ENCODE data around the gene ST6GALNAC4.

ST6GALNAC4 gene

DNA sequence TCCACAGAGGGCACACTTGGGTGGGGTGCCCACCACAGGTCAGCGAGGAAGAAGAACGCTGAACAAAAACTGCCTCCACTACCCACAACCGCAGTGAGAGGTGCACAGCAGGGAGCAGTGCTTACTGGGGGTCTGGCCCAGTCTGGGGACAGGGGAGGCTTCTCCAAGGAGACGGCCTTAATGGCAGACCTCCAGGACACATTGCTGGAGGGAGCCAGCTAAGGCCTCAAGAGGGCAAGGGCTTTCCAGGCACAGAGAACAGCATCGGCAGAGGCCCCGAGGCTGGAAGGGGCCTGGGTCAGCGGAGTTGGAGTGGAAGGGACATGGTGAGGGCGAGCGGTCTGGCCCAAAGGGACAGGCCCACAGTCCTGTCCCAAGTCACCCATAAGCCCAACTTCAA, 29.1 kb upstream of the ST6GALNAC4 start:
- no peak for DNase-seq

DNA sequence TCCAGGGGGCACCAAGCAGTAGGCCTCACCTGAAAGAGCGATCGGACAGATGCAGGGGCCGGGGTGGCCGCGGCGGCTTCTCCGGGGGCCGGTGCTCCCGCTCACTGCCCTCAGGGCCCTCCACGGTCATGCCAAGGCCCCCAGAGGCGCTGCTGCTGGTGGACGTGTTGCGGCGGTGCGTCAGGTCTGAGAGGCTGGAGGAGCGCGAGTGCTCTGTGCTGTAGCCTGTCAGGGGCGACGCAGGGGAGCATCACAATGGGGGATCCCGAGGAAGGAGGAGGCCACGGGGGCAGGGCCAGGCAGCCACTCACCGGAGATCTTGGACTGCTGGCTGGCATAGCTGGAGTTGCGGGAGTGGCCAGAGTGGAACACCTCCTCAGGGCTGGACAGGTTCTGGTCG, 28.5 kb upstream of the ST6GALNAC4 start:
- DNase-seq, result no peak

DNA sequence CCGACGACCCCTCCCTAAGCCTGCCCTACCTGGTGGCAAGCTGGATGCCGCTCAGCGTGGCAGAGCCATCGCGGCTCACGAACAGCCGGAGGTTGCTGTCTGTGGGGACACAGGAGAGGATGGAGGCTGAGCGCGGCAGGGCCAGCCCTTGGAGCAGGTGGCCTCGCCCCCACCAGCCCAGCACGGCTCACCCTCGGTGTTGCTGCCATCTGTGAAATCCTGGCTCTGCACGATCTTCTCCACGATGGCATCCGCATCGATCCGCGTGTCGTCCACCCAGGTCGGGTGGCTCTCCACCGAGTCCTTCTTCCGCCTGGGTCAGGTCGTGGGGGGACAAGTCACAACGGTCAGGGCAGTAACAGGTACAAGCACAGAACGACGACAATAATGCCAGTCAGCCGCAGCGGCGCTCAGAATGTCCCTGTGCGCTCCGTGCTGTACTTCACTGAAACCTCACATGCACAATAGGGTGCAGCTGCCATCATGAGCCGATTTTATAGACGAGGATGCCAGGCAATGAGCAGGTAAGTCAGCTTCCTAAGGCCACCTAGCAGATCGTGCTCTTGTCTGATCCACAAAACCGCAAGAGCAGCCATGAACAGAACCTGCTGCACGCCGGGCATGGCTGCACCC, 27.9 kb upstream of the ST6GALNAC4 start:
- DNase-seq, result no peak

DNA sequence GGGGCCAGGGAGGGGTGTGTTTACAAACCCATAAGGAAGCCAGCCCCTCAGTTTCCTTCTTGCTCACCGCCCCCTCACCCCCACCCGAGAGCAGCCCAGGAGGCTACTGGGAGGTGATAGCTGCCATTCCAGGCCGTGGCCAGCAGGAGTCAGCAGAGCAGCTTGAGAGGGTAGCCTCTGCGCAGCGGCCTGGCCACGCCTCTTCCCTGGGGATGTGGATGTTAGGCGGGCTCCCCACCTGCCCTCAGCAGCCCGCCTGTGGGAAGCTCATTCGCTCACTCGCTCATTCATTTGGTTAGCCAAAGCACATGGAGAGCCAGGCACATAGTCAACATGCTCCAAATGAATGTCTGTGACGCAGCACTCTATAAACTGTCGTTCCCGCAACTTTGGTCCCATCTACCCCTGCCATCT, 26.9 kb upstream of the ST6GALNAC4 start:
- no peak for DNase-seq

DNA sequence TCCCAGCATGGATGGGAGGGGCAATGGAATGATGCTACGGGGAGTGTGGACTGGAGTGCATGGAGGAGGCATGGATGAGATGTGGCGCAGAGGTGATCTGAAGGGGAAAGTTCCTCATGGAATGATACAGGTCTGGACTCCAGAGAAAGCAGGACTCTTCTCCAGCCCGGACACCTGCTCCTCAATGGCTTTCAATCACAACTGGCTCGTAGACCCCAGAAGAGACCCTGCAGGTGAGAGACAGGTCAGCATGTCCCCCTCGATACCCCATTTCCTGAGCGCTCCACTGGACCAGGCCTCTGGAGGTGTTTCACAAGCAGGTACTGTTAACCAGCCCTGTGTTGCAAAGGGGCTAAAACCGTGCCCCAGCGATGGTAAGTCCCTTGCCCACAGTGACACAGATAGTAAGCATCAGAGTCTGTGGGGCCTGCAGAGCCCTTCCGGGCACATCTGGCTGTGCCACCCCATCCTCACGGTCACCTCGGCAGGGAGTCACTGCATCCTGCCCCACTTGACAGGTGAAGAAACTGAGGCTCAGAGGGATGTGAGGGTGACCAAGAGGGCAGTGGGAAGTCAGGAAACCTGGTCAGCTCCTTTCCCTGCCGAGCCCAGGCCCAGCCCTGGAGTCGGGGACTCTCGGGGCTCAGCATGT, 26.3 kb upstream of the ST6GALNAC4 start:
- no peak for DNase-seq

DNA sequence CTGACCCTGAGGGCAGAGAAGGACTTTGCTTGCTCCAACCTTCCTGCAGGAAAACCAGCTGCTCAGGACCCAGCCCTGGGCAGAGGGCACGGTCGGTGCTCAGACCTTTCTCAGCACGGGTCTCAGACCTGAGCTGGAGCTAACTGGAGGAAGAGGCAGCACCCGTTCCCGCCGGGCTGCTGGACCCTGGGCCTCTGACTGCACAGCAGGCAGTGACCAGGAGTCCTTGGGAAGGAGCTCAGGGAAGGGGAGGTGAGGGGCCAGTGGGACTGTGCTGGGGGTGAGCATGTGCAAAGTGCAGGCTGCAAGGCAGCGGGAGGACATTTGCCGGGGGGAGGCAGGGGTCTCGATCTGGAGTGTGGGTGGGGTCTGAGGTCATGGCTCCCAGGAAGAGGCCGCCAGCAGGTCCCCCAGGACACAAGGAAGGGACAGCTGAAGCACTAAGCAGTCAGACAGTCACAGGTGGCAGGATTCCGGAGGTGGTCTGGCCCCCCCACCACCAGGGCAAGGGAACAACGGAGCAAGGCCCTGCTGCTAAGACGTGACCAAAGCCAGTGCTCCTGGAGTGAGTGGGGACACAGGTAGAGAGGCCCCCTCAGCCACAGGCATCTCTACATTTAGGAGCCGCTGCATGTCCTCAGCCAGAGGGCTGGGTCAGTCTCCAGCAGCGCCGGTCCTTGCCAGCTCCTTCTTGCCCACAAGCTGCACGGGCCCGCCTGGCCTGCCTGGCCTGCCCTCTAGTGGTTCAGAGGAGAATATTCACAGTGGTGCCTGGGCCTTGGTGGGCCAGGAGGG, 25.6 kb upstream of the ST6GALNAC4 start:
- no peak for DNase-seq

DNA sequence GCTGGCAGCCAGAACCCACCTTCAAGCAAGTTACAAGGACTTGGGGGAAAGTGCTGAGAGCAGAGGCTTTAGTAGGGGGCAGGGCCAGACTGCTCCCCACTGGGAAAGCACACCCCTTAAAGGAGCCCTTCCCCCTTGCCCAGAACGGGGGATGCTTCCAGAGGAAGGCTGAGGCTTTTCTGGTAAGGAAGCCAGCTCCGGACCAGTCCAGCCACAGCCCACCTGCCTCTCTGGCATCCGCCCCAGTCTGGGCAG, 25.0 kb upstream of the ST6GALNAC4 start:
- DNase-seq, result no peak

DNA sequence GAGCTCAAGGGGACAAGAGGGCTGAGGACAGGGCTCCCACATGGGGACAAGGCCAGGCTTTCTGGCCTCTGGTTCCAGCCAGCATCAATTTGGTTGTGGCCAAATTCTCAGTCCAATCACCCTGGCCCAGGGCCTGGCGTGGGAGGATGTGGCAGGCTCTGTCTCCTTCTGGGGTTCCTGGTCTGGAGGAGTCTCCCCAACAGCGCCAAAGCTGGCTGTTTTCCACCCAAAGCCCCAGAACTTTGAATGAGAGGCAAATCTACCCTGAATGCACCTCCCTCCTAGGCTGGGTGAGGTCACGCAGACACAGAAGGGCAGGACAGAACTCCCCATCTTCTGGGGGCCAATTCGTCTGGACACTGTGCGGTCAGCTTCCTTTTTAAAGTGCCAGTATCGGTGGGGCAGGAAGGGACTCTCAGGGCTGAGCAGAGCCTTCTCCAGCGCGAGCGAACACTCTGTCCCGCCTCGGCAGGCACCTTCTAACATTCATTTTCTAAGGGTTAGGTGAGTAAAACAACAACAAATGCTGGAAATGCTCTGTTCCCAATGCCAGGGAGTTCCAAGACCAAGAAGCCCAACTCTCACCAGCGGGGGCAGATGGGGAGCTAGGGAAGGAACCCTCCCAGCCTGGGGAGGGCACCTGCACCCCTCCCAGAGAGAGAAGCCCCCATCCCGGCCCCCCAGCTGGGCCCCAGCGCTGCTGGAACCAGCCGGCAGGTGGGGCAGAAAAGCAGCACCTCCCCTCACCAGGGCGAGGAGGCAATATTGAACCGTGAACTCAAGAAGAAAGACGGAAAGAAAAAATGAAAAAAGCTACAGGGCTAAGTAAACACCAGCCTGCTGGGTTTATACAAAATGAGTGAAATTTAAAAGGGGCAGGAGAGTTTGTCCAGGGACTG, 24.5 kb upstream of the ST6GALNAC4 start:
- no peak for DNase-seq

DNA sequence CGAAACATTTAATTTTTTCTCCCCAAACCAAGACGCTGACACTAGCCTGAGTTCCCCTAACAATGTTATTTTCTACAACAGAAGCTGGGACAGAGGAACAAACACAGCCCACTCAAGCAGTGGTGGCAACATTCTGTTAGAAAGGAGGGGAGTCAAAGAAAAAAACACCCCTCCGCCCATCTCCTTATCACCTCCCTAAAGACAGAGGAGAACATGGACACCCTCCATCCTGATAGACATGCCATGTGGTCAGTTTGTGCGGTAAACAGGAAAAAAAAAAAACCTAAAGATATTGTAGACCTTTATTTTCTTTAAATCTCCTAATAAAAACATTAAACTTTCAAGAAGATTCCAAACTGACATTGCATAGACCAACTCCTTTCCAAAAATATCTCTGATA, 23.8 kb upstream of the ST6GALNAC4 start:
- no peak for DNase-seq

DNA sequence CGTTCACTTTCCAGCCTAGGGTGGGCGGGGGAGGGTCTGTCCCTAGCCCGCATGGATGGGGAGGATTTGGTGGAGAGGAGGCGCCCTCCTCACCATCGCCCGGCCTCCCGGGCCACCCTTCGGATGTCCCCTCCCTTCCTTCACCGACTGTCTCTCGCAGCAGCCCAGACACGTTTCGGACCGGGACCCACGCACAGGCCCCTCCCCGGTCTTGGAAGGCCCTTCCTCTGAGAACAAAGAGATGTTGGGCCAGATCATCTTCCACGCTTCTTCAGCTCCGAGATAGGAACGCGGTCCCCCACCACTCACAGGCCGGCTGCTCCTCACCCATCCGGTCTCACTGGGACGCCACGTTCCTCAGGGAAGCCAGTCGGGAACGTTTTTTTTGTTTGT, 21.5 kb upstream of the ST6GALNAC4 start:
- DNase-seq, result no peak

DNA sequence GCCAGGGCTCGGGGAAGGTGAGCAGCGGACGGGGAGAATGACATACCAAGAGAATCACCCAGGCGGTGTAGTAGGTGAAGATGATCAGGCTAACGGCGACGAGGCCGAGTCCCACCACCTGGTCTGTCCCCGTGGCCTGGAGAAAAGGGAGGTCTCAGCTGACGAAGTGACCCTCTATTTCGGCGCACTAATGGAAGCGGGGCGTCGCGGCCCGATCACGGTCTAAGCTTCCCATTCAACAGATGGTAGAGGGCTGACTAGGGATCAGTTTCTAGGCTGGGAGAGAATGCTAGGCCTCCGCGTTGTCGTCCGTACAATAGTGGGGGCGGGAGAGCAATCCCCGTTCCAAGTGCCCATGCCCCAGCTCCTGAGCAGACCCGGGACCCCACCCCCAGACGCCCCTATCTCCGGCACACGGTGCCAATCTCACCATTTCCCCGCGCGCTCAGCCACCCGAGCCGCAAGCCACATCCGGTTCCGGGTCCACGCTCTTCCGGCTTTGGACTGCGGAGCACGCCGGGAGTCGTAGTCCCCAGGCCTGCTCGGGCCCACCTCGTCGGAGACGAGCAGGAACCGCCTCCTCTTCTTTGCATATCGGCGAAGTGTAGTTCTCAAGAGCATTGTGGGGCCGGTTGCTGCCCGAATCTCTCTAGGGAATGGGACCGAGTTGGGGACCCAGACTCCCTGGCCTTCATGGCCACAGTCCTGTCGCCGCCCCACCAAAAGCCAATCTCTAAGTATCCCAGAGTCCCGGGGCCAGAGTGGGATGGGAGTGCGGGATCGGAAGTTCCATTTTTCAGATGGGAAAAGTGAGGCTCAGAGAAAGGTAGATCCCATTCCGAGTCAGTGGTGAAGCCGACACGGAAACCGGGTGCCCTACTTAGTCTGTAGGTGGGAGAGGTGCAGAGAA, 20.8 kb upstream of the ST6GALNAC4 start, which contains the start of gene DPM2:
Gene DPM2, minus strand, starts transcription at position 467 of the 910 bp plus-strand sequence. Its CDS starts 34 bp downstream, at position 433.
- peak; percentile 53 for DNase-seq

DNA sequence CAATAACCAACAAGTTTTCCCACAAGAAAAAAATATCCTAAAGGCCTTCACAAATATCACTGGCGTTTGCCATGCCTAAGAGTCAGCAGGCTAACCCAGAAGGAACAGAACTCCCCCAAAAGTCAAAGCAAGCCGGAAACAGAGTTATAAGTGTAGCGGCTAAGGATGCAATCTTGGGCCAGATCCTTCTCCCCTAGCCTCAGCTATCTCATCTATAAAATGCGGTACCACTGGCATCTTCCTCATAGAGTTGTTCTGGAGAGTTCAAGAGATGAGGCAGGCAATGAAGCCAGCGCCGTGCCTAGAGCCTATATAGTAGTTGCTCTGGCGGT, 20.2 kb upstream of the ST6GALNAC4 start:
- DNase-seq, result no peak

DNA sequence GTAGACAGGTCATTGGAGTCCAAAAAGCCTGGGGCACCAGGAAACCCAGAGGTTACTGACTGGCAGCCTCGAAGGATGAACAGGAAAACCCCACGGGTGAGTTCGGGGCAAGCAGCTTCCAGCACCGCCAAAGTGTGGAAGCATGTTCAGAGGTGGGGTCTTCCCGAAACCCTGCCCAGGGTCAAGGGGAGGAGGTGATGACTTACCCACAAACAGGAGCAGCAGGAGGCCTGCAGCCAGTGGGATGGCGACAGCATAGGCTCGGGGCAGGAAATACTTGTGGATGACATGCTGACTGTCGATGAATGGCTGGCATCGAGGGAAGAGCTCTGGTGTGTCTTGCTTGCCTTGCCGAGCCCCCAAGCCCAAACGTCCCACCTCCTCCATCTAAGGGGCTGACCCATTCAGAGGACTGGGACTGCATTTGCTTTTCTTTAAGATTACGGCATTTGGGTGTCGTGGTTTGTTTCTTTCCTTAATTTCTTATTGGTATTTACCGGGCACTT, 19.6 kb upstream of the ST6GALNAC4 start:
- DNase-seq, result no peak

DNA sequence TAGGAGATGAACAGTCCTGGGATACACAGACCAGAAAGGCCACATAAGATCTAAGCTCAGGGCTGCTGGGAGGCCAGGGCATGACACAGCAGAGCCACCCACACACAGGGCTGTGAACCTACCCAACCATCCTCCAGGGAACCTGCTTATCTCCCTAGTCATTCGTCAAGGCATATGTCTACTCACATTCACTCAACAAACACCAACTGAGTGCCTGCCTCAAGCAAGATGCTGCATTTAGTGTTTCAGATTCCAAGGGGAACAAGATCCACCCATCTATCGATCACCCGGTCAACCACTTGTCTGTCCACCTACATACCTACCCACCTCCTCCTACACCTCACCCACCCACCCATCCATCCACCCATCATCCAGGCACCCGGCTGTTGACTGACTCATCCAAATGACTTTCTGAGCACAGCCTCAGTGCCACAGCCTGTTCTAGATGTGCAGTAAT, 19.0 kb upstream of the ST6GALNAC4 start:
- DNase-seq, result no peak

DNA sequence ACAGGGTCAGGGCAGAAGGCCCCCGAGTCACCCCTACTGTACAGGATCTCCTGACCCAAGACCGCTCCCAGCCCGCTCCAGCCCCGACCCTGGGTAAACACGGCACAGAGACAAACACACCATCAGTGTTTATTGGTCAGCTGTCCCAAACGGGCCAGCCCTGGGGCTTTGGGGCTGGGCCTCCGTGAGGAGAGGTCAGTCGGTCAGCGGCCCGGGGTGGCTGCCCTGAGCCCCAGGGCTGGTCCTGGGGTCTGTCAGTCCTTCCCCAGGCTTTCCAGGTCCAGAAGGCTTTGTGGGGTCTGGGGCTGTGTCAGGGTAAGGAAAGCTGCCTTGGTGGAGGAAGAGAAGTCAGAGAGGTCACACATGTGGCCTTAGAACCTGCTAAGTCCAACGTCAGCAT, 18.1 kb upstream of the ST6GALNAC4 start:
- DNase-seq, result no peak

DNA sequence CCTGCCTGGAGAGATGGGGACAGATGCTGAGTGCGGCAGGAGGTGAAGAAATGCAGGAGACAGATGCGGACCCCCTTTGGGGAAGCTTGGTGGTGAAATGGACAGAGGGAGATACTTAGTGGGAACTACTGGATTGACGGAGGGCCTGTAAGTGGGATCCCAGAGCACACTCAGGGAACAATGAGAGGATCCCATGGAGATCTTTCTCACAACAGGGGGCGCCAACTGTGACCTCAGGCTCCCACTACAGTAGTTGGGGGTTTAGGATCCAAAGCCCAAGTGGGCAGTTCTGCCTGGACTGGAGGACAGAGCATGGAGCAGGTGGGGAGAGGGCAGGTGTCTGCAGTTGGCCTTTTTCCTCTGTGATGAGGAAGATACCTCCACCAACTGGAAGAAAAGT, 17.4 kb upstream of the ST6GALNAC4 start:
- DNase-seq, result no peak

DNA sequence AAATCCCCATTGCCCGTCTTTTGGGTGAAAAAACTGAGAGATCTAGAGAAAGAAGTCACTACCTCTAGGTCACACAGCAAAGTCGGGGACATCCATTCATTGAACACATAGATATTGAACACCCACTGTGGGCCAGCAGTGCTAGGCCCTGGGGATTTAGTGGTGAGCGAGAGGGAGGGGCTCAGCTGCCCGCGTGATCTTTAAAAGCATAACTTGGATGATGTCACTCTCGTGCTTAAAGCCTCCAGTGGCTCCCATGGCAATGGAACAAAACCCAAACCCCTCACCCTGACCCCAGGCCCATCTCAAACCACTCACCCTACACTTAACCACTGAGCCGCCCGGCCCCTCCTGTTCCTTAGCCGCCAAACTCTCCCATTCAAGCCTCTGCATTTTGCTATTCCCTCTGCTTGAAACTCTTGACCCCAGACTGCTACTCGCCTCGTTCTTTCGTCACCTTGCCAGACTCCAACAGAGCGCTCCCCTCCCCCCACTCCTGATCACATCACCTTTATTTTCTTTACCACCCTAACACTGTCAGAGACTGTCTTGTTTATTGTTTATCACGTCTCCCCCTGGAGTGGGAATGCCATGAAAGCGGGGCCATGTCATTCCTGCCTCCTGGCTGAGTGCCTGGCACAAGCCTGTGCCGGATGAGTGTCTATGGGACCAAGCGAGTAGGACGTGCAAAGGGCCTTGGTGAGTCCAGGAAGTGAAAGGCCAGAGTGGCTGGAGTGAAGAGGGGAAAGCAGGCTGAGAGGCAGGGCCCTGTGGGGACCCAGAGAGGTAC, 14.4 kb upstream of the ST6GALNAC4 start:
- DNase-seq, result no peak

DNA sequence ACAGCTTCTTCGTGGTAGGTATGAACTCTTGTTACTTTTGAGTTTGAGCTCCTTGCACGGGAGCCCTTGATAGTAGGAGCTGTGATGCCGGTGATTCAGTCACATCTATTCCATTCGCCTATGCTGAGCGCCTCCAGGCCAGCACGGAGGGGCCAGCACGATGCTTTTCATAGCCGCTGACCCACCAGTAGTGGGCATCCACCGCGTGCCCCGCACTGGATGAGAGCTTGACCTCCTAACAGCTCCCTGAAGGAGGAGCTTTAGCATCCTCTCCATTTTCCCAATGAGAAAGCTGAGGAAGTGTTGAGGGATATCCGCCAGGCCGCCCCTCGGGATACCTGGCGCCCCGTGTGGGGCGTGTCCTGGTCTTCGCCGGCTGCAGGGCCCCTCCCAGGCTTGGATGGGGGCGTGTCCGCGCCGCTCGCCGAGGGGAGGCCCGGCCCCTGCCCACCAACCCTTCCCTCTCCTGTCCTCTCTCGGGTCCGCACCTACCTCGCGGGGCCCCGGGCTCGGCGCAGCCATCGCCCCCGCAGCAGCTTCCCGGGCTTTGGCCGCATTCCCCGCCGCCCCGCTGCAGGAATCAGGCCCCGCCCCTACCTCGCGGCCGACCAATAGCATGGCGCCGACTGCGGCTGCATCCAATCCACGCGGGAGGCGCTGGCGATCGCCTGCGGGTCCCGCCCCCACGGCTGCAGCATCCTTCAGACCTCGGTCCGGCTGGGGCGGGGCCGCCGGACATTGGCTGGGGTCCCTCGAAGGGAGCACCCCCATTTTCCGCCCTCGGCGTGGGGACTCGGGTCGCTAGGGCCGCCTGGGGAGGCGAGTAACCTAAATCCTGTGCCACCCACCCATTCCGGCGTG, 13.6 kb upstream of the ST6GALNAC4 start, which contains the start of gene PIP5KL1:
Gene PIP5KL1, minus strand, starts transcription at position 547 of the 861 bp plus-strand sequence. Its CDS starts 25 bp downstream, at position 522.
- DNase-seq, result no peak

DNA sequence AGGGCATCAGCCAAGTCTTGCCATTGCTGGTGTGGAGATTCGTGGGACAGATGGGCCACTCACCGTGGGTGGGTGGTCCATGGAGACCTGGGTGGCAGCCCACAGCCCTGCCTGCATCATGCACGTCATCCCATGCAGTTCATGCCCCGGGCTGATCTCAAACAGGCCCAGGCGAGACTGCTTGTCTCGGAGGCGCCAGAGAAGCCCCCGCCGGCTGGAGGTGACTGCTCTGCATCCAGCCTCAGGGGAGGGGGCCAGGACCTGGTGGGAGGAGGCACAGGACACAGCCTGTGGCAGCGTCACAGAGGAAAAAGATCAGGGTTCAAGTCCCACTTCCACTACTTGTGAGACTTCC, 12.8 kb upstream of the ST6GALNAC4 start:
- no peak for DNase-seq

Data from NCI-H524 treated with DMSO at 0.1 percent for 48 hours (cell line).